SKM-1 (cell line): Measurements from ENCODE around the gene NSUN3.

Experiments used
- DNase-seq: peaks from one replicate; lab custom pipeline; 2025; ENCODE audit not compliant: unreplicated experiment; lab: John Stamatoyannopoulos, UW

The NSUN3 gene

GRCh38 chr3:94176988-94177745 lies 114.3 kb downstream of the NSUN3 start:
- DNase-seq, result no peak
